ENCODE measurements around the gene RNU1-2. TPM values are rescaled to one million over a fixed set of nuclear protein-coding genes. Genes with fewer than 3 reads are reported as not detected.
"Not testable (repeated sequence)": the region's sequence is repeated elsewhere in the genome, so short reads cannot be mapped to it uniquely, and the experiment has no call there.

RNU1-2 gene
- total RNA-seq, 1 donor from 2014 or later, result 3,042 TPM

GRCh38 chr1:16905868-16906702, 10.3 kb downstream of the RNU1-2 start:
- Mint-ChIP-seq H3K27me3 (ENCODE audit: low read depth) (no peaks in the 10 kb centered on the region), H3K9me3 (no peaks in the 10 kb centered on the region), H3K27ac (ENCODE audit: unreplicated experiment) (no peak overlapping the region)

DNA sequence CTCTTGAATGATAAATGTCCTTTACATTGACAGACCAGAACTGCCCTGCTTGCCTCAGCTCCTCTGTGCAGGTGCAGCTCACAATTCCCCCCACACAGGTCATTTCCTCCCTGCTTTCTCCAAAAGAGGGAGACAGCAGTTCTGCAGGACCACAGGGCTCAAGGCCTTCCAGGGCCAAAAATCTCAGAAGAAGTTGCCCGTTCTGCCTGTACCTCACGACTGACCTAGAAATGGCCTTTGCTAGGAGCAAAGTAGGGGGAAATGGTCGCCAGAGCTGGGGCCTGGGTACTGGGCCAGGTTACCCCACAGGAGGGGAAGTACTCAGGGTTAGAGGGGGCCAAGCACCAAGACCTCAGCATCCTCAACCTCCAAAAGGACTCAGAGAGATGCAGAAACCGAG, 11.1 kb downstream of the RNU1-2 start:
- H3K27me3 Mint-ChIP-seq (ENCODE audit: low read depth), result no peaks in the 10 kb centered on the region

More at GRCh38 chr1:16905868-16906702, 10.3 kb downstream of the RNU1-2 start:
- Mint-ChIP-seq H3K4me3 (no peak overlapping the region), H3K4me1 (peaks cover 17% of the 10 kb centered on the region), H3K36me3 (ENCODE audit: low read depth) (peaks cover 2% of the 10 kb centered on the region)
- no peak for DNase-seq (ENCODE audit: low read depth, low spot score)
- TF ChIP-seq, protein P1, sequence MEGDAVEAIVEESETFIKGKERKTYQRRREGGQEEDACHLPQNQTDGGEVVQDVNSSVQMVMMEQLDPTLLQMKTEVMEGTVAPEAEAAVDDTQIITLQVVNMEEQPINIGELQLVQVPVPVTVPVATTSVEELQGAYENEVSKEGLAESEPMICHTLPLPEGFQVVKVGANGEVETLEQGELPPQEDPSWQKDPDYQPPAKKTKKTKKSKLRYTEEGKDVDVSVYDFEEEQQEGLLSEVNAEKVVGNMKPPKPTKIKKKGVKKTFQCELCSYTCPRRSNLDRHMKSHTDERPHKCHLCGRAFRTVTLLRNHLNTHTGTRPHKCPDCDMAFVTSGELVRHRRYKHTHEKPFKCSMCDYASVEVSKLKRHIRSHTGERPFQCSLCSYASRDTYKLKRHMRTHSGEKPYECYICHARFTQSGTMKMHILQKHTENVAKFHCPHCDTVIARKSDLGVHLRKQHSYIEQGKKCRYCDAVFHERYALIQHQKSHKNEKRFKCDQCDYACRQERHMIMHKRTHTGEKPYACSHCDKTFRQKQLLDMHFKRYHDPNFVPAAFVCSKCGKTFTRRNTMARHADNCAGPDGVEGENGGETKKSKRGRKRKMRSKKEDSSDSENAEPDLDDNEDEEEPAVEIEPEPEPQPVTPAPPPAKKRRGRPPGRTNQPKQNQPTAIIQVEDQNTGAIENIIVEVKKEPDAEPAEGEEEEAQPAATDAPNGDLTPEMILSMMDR (conservative IDR thresholded peaks at IDR 0.05), result no peak

DNA sequence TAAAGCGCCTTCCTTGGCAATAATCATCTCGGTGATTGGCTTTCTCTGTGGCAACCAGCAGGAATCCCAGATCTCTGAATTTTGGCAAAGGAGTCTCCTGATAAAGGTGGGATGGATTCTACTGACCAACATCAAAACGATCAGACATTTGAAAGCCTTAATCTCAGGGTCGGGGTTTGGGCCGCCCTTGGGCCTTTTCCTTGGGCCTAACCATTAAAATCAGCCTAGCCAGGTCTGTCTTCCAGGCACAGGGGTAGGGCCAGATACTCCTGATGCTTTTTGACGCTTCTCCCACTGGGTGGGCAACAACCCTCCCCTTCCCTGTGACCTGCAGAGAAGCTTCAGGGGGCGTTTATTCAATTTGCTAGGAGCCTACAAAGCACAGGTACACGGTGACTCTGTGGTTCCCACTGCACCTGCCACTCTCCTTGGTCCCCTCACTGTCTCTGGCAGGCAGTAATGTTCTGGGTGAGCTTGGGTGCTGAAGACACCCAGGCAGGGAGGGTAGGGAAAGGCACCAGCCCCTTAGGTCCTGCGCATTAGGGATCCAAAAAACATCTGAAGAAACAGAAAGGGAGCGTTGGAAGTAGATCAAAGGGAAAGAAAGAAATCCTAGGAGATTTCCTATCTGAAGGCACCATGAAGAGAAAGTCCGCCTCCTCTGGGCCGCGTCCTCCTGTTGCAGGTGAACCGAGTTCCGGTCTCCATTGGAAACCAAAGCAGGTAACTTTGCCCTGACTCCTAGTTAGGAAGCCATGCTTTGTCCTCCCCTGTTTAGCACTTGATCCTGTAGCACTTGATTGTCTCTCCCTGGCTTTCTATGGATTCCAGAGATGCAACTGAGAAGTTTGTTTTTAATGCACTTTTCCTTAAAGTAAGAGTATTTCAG, 12.3 kb downstream of the RNU1-2 start:
- Mint-ChIP-seq H3K36me3 (ENCODE audit: low read depth) (peaks cover 2% of the 10 kb centered on the region), H3K9me3 (no peaks in the 10 kb centered on the region), H3K4me1 (peaks cover 15% of the 10 kb centered on the region), H3K27ac (ENCODE audit: unreplicated experiment) (peak overlapping the region; percentile 22), H3K4me3 (peak overlapping the region; percentile 35), H3K27me3 (ENCODE audit: low read depth) (no peaks in the 10 kb centered on the region)
- no peak for DNase-seq (ENCODE audit: low read depth, low spot score)
- TF ChIP-seq, protein P1 (conservative IDR thresholded peaks at IDR 0.05), result no peak

More for the DNA sequence above, 11.1 kb downstream of the RNU1-2 start:
- TF ChIP-seq, protein P1 (conservative IDR thresholded peaks at IDR 0.05), result no peak
- peaks cover 18% of the 10 kb centered on the region for H3K4me1 Mint-ChIP-seq
- no peaks in the 10 kb centered on the region for H3K9me3 Mint-ChIP-seq
- H3K27ac Mint-ChIP-seq (ENCODE audit: unreplicated experiment), result no peak overlapping the region
- H3K36me3 Mint-ChIP-seq (ENCODE audit: low read depth), result peaks cover 2% of the 10 kb centered on the region
- no peak overlapping the region for H3K4me3 Mint-ChIP-seq
- no peak for DNase-seq (ENCODE audit: low read depth, low spot score)

- Mint-ChIP-seq H3K4me3 (peak overlapping the region; percentile 79), H3K4me1 (peaks cover 33% of the 10 kb centered on the region)
- not testable (repeated sequence) for H3K27me3 Mint-ChIP-seq (ENCODE audit: low read depth); H3K9me3 Mint-ChIP-seq; H3K27ac Mint-ChIP-seq (ENCODE audit: unreplicated experiment); H3K36me3 Mint-ChIP-seq (ENCODE audit: low read depth); DNase-seq (ENCODE audit: low read depth, low spot score)
Observed at GRCh38 chr1:16911851-16912721, 16.3 kb downstream of the RNU1-2 start.

DNA sequence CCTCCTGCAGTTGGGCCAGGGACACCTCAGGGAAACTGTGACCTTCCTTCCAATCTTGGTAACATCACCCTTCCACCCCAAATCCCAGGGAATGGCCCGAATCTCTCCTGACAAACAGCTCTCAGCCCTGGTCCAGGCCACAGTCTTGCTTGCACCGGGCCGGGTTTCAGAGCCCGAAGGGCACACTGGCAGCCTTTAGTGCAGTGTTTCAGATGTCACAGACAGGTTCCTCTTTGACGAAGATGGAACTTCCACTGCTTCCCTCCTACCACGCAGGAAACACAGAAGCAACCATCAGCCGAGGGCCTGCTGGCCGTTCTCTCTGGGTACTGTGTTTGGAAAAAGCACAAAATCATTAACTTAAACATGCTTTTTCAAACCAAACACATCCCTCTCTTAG, 17.0 kb downstream of the RNU1-2 start:
- peaks cover 28% of the 10 kb centered on the region for H3K4me1 Mint-ChIP-seq
- not testable (repeated sequence) for DNase-seq (ENCODE audit: low read depth, low spot score); H3K27me3 Mint-ChIP-seq (ENCODE audit: low read depth); H3K36me3 Mint-ChIP-seq (ENCODE audit: low read depth); H3K9me3 Mint-ChIP-seq; H3K27ac Mint-ChIP-seq (ENCODE audit: unreplicated experiment)
- H3K4me3 Mint-ChIP-seq, result peak overlapping the region; percentile 79

All from neural crest cell (in vitro differentiated cells).